HL-60 (cell line): Measurements from ENCODE around the gene CREB3L4.

Experiments used
- DNase-seq, 2 experiments: peaks; one replicate each; pipeline ENCODE4 v3.0.0-alpha.2; 2010 to 2020; ENCODE audit warnings: low read depth in 1 of 2, low spot score in 1 of 2
- H3K27ac ChIP-seq: fragments of 250-450 bp; sonication (Bioruptor Pico); replicated peaks from 2 replicates; pipeline ENCODE4 v1.5.1; 2020; ENCODE audit warnings: mild to moderate bottlenecking, moderate library complexity
- H3K27me3 ChIP-seq: fragments of 250-450 bp; sonication (Bioruptor Pico); 2 replicates; pipeline ENCODE4 v1.5.1; 2021; ENCODE audit warnings: mild to moderate bottlenecking, moderate library complexity; ENCODE audit not compliant: insufficient read depth, poor library complexity, severe bottlenecking
- H3K4me3 ChIP-seq: replicated peaks from 2 replicates; pipeline ENCODE4 v1.5.1; 2011; ENCODE audit warnings: mild to moderate bottlenecking, control low read depth, low read length; ENCODE audit not compliant: insufficient read depth
- CTCF ChIP-seq: IDR thresholded peaks from one replicate; pipeline ENCODE4 v1.5.1; 2011; ENCODE audit warnings: low read length, control low read depth, inconsistent platforms; ENCODE audit not compliant: insufficient read depth
- GABPA ChIP-seq: IDR thresholded peaks from 2 replicates; pipeline ENCODE4 v1.6.1; 2012; ENCODE audit warnings: low read depth
- POLR2AphosphoS5 ChIP-seq: IDR thresholded peaks from 2 replicates; pipeline ENCODE4 v1.6.1; 2012; ENCODE audit warnings: low read depth
- REST ChIP-seq: IDR thresholded peaks from 2 replicates; pipeline ENCODE4 v1.6.1; 2012; ENCODE audit warnings: low read depth; ENCODE audit not compliant: insufficient replicate concordance
- SPI1 ChIP-seq: IDR thresholded peaks from 2 replicates; pipeline ENCODE4 v1.6.1; 2012; ENCODE audit warnings: low read depth, mild to moderate bottlenecking, borderline replicate concordance

The CREB3L4 gene

GRCh38 chr1:153945131-153945794 is 22.4 kb upstream of the CREB3L4 start:
- H3K27me3 ChIP-seq: no peaks in the 10 kb centered on the region
- H3K27ac ChIP-seq: peak overlapping the region; percentile 96
- peak; percentile 88 to 95 for DNase-seq
- peak overlapping the region; percentile 68 for H3K4me3 ChIP-seq
- no peak for TF ChIP-seq CTCF
- peak; percentile 95 for TF ChIP-seq SPI1
- peak; percentile 75 for TF ChIP-seq POLR2AphosphoS5
- TF ChIP-seq GABPA: peak; percentile 40
- TF ChIP-seq REST: no peak

GRCh38 chr1:153945795-153946621 is 21.7 kb upstream of the CREB3L4 start:
- Histone ChIP-seq H3K4me3 (peak overlapping the region; percentile 68), H3K27ac (peak overlapping the region; percentile 96), H3K27me3 (no peaks in the 10 kb centered on the region)
- TF ChIP-seq POLR2AphosphoS5 (peak; percentile 76; the same call in 1 of the 2 replicates), GABPA (peak; percentile 75), SPI1 (peak; percentile 91), CTCF (no peak), REST (no peak)
- DNase-seq: peak; percentile 94 to 95

- H3K27me3 ChIP-seq: no peaks in the 10 kb centered on the region
- H3K27ac ChIP-seq: peak within 1 kb of the TSS; percentile 96
- peak; percentile 86; the same call in 1 of the 2 replicates for TF ChIP-seq SPI1
- TF ChIP-seq POLR2AphosphoS5: no peak; the same call in none of the 2 replicates
- peak; percentile 82 for TF ChIP-seq CTCF
- no peak for TF ChIP-seq REST
- TF ChIP-seq GABPA: no peak
- peak within 1 kb of the TSS; percentile 68 for H3K4me3 ChIP-seq
- peak; percentile 71 to 84 for DNase-seq
These were observed 21.0 kb upstream of the CREB3L4 start, which contains the start of gene DENND4B for GRCh38 chr1:153946622-153947241. TSS of gene DENND4B (minus strand) at chr1:153946718. CDS start at chr1:153944374, 2,344 bp downstream.
